WTC11 (cell line): Measurements from ENCODE around the gene STX5. TPM values are rescaled to one million over a fixed set of nuclear protein-coding genes. Genes with fewer than 3 reads are reported as not detected.

Source experiments
- ATAC-seq: fragments of 200-7000 bp; cut with Tn5 transposase; 2 replicates; pipeline ENCODE4 v1.10.0; 2021; ENCODE audit warnings: mild to moderate bottlenecking, moderate library complexity
- CTCF ChIA-PET: fragments of 300-600 bp; sonication (Branson Sonifier 250); formaldehyde crosslinking; loops from one replicate; lab custom pipeline; 2021; ENCODE audit warnings: antibody characterized with exemption; lab: Charles Lee
- POLR2A ChIA-PET: fragments of 350-600 bp; sonication (Branson Sonifier 250); formaldehyde crosslinking; loops from one replicate; lab custom pipeline; 2021; ENCODE audit warnings: antibody characterized with exemption; lab: Charles Lee
- DNase-seq: peaks from one replicate; pipeline ENCODE4 v3.0.0; 2021; ENCODE audit warnings: low spot score
- H3K27ac Mint-ChIP-seq: 2 replicates; pipeline ENCODE4 v1.8.0; 2021; ENCODE audit warnings: mixed read lengths
- H3K27me3 Mint-ChIP-seq: 2 replicates; pipeline ENCODE4 v1.8.0; 2021; ENCODE audit warnings: low read depth, mild to moderate bottlenecking, moderate library complexity, mixed read lengths
- H3K36me3 Mint-ChIP-seq: 2 replicates; pipeline ENCODE4 v1.8.0; 2021; ENCODE audit warnings: mixed read lengths
- H3K4me1 Mint-ChIP-seq: 2 replicates; pipeline ENCODE4 v1.8.0; 2022; ENCODE audit warnings: mixed read lengths
- H3K4me3 Mint-ChIP-seq: 2 replicates; pipeline ENCODE4 v1.8.0; 2021; ENCODE audit warnings: mild to moderate bottlenecking, moderate library complexity, mixed read lengths
- H3K9me3 Mint-ChIP-seq: 2 replicates; pipeline ENCODE4 v1.8.0; 2021; ENCODE audit warnings: mixed read lengths
- ARID4B ChIP-seq: sonication (generic); formaldehyde crosslinking; IDR thresholded peaks from 2 replicates; pipeline ENCODE4 v1.8.0; 2023; ENCODE audit warnings: missing genetic modification reagents, mild to moderate bottlenecking, borderline replicate concordance
- CTCF ChIP-seq: fragments of 200-600 bp; IDR thresholded peaks from 2 replicates; pipeline ENCODE4 v1.8.0; 2022; ENCODE audit warnings: antibody characterized with exemption
- E2F4 ChIP-seq: sonication (generic); formaldehyde crosslinking; IDR thresholded peaks from 2 replicates; pipeline ENCODE4 v1.8.1; 2022; ENCODE audit warnings: low read depth, mild to moderate bottlenecking, moderate library complexity, missing genetic modification reagents, borderline replicate concordance
- ETV6 ChIP-seq: sonication (generic); formaldehyde crosslinking; IDR thresholded peaks from 2 replicates; pipeline ENCODE4 v1.8.1; 2022; ENCODE audit warnings: mild to moderate bottlenecking, missing genetic modification reagents
- GTF2I ChIP-seq: fragments of 250-450 bp; sonication (Bioruptor Pico); conservative IDR thresholded peaks from 2 replicates; pipeline ENCODE4 v1.4.0; 2021; ENCODE audit warnings: mild to moderate bottlenecking
- HMGA2 ChIP-seq: fragments of 250-450 bp; sonication (Bioruptor Pico); IDR thresholded peaks from 2 replicates; pipeline ENCODE4 v1.4.0; 2021; ENCODE audit warnings: mild to moderate bottlenecking, moderate library complexity
- NFE2L1 ChIP-seq: sonication (generic); formaldehyde crosslinking; IDR thresholded peaks from 2 replicates; pipeline ENCODE4 v1.8.1; 2023; ENCODE audit warnings: missing genetic modification reagents
- NR3C1 ChIP-seq: sonication (generic); formaldehyde crosslinking; conservative IDR thresholded peaks from 2 replicates; pipeline ENCODE4 v1.8.1; 2023; ENCODE audit warnings: low read depth, mild to moderate bottlenecking, missing genetic modification reagents
- OVOL2 ChIP-seq: fragments of 250-450 bp; sonication (Bioruptor Pico); IDR thresholded peaks from 2 replicates; pipeline ENCODE4 v1.9.0; 2021; ENCODE audit warnings: mild to moderate bottlenecking, borderline replicate concordance
- TEAD1 ChIP-seq: sonication (generic); formaldehyde crosslinking; IDR thresholded peaks from 2 replicates; pipeline ENCODE4 v1.8.0; 2022; ENCODE audit warnings: mild to moderate bottlenecking, missing genetic modification reagents
- TEAD4 ChIP-seq: sonication (generic); formaldehyde crosslinking; IDR thresholded peaks from 2 replicates; pipeline ENCODE4 v1.8.0; 2022; ENCODE audit warnings: mild to moderate bottlenecking, missing genetic modification reagents
- ZNF423 ChIP-seq: fragments of 250-450 bp; sonication (Bioruptor Pico); IDR thresholded peaks from 2 replicates; pipeline ENCODE4 v2.1.2; 2022; ENCODE audit warnings: mild to moderate bottlenecking, moderate library complexity
- ZNF532 ChIP-seq: fragments of 250-450 bp; sonication (Bioruptor Pico); IDR thresholded peaks from 2 replicates; pipeline ENCODE4 v1.9.0; 2021; ENCODE audit warnings: mild to moderate bottlenecking, borderline replicate concordance
- total RNA-seq: library from RNA; stranded (reverse); gene quantifications from 3 replicates; pipeline ENCODE4 v1.2.3, GENCODE V29; 2021

Gene STX5
- total RNA-seq, 1 experiment from 2014 or later: 30.2 TPM

- CTCF ChIA-PET: no interaction called here
- POLR2A ChIA-PET: interaction anchor here (0.7 to 1.0 kb wide), 2 partner anchors 9 to 11 kb away, joined by 3 to 6 read pairs; partner anchors contain the start of gene NXF1
Measured at GRCh38 chr11:62816557-62816956, 15.3 kb downstream of the STX5 start.

GRCh38 chr11:62811659-62812058 is 20.2 kb downstream of the STX5 start:
- CTCF ChIA-PET: no interaction called here
- H3K4me1 Mint-ChIP-seq: peaks cover 4% of the 10 kb centered on the region
- no peak overlapping the region for H3K27ac Mint-ChIP-seq
- H3K36me3 Mint-ChIP-seq: no peaks in the 10 kb centered on the region
- no peaks in the 10 kb centered on the region for H3K9me3 Mint-ChIP-seq
- no peak for ATAC-seq
- H3K27me3 Mint-ChIP-seq: no peaks in the 10 kb centered on the region
- TF ChIP-seq CTCF: no peak
- no peak for TF ChIP-seq E2F4
- TF ChIP-seq NFE2L1 (CRISPR knock-in tag): no peak
- TF ChIP-seq, all 79 proteins: peak for 0
- DNase-seq: no peak
- no peak overlapping the region for H3K4me3 Mint-ChIP-seq
- POLR2A ChIA-PET: interaction anchor here (0.6 to 0.7 kb wide), 2 partner anchors 132 to 416 kb away, joined by 3 to 6 read pairs; no protein-coding TSS in a partner anchor

More at GRCh38 chr11:62816557-62816956, 15.3 kb downstream of the STX5 start:
- no peak for TF ChIP-seq NR3C1 (CRISPR knock-in tag)
- no peak for TF ChIP-seq ZNF532 (CRISPR knock-in tag)
- TF ChIP-seq ETV6 (CRISPR knock-in tag): no peak
- TF ChIP-seq GTF2I: no peak
- TF ChIP-seq TEAD1 (CRISPR knock-in tag): no peak
- TF ChIP-seq ARID4B: no peak
- TF ChIP-seq HMGA2 (CRISPR knock-in tag): no peak
- TF ChIP-seq TEAD4 (CRISPR knock-in tag): no peak
- TF ChIP-seq OVOL2: no peak
- no peak for TF ChIP-seq ZNF423
- DNase-seq (no peak), ATAC-seq (no peak)
- H3K27me3 Mint-ChIP-seq: no peaks in the 10 kb centered on the region
- H3K4me3 Mint-ChIP-seq: no peak overlapping the region
- H3K36me3 Mint-ChIP-seq: peaks cover 18% of the 10 kb centered on the region
- H3K27ac Mint-ChIP-seq: no peak overlapping the region
- no peaks in the 10 kb centered on the region for H3K9me3 Mint-ChIP-seq
- no peaks in the 10 kb centered on the region for H3K4me1 Mint-ChIP-seq
